Measurements from ENCODE around the gene SREBF2. TPM values are rescaled to one million over a fixed set of nuclear protein-coding genes. Genes with fewer than 3 reads are reported as not detected.

SREBF2 gene
- total and polyA plus RNA-seq, 4 donors: 68.1 to 155 (median 75.9) TPM

DNA sequence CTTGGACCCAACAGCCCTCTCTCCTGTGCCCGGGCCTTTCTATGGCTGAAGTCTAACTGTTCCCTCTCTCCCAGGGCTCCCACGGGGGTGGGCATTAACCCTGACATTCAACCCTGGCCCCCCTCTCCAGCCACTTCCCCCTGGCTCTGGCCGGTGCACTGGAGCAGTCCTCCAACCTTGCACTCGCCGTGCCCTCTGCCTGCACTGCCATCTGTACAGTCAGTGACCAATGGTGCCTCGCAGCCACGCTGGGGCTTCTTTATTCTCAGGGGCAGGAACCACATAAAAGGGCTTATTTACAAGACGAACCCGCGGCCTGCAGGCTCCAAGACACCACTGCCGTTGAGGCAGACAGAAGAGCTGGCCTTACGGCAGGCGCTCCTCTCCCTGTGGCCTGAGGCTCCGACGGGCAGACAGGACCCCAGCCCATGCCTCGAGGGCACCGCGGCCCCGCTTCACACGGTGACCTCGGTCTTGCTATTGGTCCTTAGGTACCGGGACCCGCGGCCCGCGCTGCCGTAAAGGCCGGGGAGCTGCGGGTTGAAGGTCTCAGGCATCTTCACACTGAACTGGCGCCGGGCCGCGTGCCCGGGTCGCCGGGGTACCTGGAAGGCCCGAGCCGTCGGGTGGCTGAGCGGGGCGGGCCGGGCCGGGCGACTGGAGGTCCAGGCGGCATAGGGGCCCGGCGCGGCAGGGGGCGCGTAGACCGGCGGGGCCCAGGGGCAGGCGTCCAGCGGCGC lies 76.6 kb downstream of the SREBF2 start:
- Histone ChIP-seq H3K9ac (ENCODE audit: insufficient read depth in 1 of 2, low read length in 2 of 2) (no peak overlapping the region), H3K27me3 (ENCODE audit: control insufficient read depth in 3 of 3, insufficient read depth in 3 of 3, low read length in 2 of 3) (peaks cover 4 to 38% (median 24%) of the 10 kb centered on the region in 3 donors), H3K27ac (ENCODE audit: low read depth in 1 of 2, low read length in 1 of 2) (no peak overlapping the region), H3K4me1 (ENCODE audit: control insufficient read depth in 5 of 5, insufficient read depth in 5 of 5, low read length in 5 of 5) (peaks cover 0 to 14% (median 9%) of the 10 kb centered on the region in 5 donors), H3K36me3 (ENCODE audit: control insufficient read depth in 4 of 4, insufficient read depth in 4 of 4, low read length in 4 of 4) (peaks cover 0 to 24% (median 8%) of the 10 kb centered on the region in 4 donors), H3K9me3 (ENCODE audit: control insufficient read depth in 4 of 4, insufficient read depth in 3 of 4, low read length in 3 of 4) (no peaks in the 10 kb centered on the region), H3K4me3 (no peak overlapping the region)
- ATAC-seq (ENCODE audit: insufficient read depth, low FRiP score) (no peak), DNase-seq (no peak)
- TF ChIP-seq, protein P1, sequence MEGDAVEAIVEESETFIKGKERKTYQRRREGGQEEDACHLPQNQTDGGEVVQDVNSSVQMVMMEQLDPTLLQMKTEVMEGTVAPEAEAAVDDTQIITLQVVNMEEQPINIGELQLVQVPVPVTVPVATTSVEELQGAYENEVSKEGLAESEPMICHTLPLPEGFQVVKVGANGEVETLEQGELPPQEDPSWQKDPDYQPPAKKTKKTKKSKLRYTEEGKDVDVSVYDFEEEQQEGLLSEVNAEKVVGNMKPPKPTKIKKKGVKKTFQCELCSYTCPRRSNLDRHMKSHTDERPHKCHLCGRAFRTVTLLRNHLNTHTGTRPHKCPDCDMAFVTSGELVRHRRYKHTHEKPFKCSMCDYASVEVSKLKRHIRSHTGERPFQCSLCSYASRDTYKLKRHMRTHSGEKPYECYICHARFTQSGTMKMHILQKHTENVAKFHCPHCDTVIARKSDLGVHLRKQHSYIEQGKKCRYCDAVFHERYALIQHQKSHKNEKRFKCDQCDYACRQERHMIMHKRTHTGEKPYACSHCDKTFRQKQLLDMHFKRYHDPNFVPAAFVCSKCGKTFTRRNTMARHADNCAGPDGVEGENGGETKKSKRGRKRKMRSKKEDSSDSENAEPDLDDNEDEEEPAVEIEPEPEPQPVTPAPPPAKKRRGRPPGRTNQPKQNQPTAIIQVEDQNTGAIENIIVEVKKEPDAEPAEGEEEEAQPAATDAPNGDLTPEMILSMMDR (IDR thresholded peaks at IDR 0.05; ENCODE audit: control extremely low read depth, extremely low read depth): no peak
- WGBS, 2 donors: 24 to 34% methylated on average over 49 to 55 of the region's 55 CpGs

DNA sequence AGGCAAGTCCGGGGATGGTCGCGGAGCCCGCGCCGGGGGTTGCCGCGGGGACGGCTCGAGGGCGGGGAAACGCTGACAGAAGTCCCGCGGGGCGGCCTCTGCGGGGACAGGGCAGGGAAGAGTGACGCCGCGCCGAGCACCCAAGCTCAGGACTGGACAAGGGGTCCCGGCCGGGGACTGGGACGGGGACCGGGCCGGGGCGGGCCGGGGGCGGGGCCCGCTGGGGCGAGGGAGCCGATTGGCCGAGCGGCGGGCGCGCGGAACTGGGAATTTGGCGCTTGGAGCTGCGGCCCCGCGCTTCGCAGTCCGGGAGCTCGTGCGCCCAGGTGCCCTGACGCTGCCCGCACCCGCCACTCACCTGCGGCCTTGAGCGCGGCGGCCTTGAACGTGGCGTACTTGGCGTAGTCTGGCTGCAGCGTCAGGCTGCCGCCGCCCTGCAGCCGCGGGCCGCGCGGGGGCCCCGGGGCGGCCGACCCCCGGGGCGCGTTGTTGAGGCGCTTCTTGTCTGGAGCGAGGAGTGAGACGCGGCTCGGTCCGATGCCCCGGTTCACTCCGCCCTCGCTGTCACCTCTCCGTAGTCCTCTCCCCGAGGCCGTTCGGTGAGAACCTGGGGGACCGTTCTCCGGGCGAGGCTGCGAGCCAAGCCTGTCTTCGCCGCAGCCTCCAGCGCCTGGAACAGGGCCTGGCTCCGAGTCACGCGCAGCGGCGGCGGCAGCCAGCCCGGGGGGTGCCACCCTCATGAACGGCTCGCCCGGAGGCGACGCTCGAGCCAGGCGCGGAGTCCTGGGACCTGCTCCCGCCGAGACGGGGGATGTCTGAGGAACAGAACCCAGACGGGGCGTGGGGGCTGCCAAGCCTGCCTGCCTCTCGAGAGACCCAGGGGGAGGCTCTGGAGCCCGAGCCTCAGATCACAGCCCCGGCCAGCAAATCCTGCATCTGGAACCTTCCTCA lies 77.4 kb downstream of the SREBF2 start:
- H3K9me3 ChIP-seq (ENCODE audit: control insufficient read depth in 4 of 4, insufficient read depth in 3 of 4, low read length in 3 of 4): no peaks in the 10 kb centered on the region
- H3K4me3 ChIP-seq: no peak overlapping the region
- H3K27ac ChIP-seq (ENCODE audit: low read depth in 1 of 2, low read length in 1 of 2): no peak overlapping the region
- no peak overlapping the region for H3K9ac ChIP-seq (ENCODE audit: insufficient read depth in 1 of 2, low read length in 2 of 2)
- peaks cover 0 to 15% (median 4%) of the 10 kb centered on the region in 4 donors for H3K36me3 ChIP-seq (ENCODE audit: control insufficient read depth in 4 of 4, insufficient read depth in 4 of 4, low read length in 4 of 4)
- peak in 1 of 3 donors; percentile 56 for DNase-seq
- TF ChIP-seq, protein P1 (IDR thresholded peaks at IDR 0.05; ENCODE audit: control extremely low read depth, extremely low read depth): no peak
- ATAC-seq (ENCODE audit: insufficient read depth, low FRiP score): peak; percentile 13
- peaks cover 4 to 41% (median 27%) of the 10 kb centered on the region in 3 donors for H3K27me3 ChIP-seq (ENCODE audit: control insufficient read depth in 3 of 3, insufficient read depth in 3 of 3, low read length in 2 of 3)
- WGBS, 2 donors: 1 to 2% methylated on average over 92 to 112 of the region's 112 CpGs
- H3K4me1 ChIP-seq (ENCODE audit: control insufficient read depth in 5 of 5, insufficient read depth in 5 of 5, low read length in 5 of 5): peaks cover 0 to 17% (median 9%) of the 10 kb centered on the region in 5 donors

DNA sequence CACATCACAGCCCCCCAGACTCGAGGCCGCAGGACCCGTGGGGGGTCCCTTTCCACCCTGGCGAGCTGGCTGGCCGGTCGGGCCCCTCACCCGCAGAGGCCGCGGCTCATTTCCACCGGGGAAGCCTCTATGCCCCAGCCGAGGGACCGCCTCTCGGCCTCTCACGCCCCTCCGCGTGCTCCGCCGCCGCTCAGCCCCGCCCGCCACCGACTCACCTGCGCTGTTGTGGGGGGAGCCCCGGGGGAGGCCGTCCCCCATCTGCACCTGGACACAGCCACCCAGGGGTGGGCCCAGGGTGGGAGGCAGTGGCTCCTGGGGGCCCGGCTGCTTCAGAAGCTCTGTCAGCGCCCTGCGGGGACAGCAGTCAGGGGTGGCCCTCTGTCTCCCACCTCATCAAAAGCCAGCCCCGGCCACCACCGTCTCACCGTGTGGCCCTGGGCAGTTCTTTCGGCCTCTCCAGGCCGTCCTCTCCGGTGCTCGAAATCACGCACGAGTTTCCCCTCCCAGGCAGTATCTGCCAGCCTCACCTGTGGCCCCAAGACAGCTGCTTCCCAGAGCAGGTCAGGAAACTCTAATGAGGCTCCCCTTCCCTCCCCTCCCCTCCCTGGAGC lies 78.2 kb downstream of the SREBF2 start:
- H3K27me3 ChIP-seq (ENCODE audit: control insufficient read depth in 3 of 3, insufficient read depth in 3 of 3, low read length in 2 of 3): peaks cover 4 to 49% (median 35%) of the 10 kb centered on the region in 3 donors
- TF ChIP-seq, protein P1 (IDR thresholded peaks at IDR 0.05; ENCODE audit: control extremely low read depth, extremely low read depth): no peak
- H3K27ac ChIP-seq (ENCODE audit: low read depth in 1 of 2, low read length in 1 of 2): no peak overlapping the region
- no peaks in the 10 kb centered on the region for H3K9me3 ChIP-seq (ENCODE audit: control insufficient read depth in 4 of 4, insufficient read depth in 3 of 4, low read length in 3 of 4)
- no peak overlapping the region for H3K4me3 ChIP-seq
- no peak for DNase-seq
- ATAC-seq (ENCODE audit: insufficient read depth, low FRiP score): no peak
- H3K4me1 ChIP-seq (ENCODE audit: control insufficient read depth in 5 of 5, insufficient read depth in 5 of 5, low read length in 5 of 5): peaks cover 0 to 19% (median 9%) of the 10 kb centered on the region in 5 donors
- WGBS, 2 donors: 8 to 9% methylated on average over 31 to 37 of the region's 37 CpGs
- H3K36me3 ChIP-seq (ENCODE audit: control insufficient read depth in 4 of 4, insufficient read depth in 4 of 4, low read length in 4 of 4): peaks cover 0 to 8% (median 0%) of the 10 kb centered on the region in 4 donors
- H3K9ac ChIP-seq (ENCODE audit: insufficient read depth in 1 of 2, low read length in 2 of 2): no peak overlapping the region
